ENCODE measurements around the gene GMNN. TPM values are rescaled to one million over a fixed set of nuclear protein-coding genes. Genes with fewer than 3 reads are reported as not detected.

GMNN gene
- polyA plus RNA-seq, 5 donors = 31.3 to 50.7 (median 41.3) TPM

- DNase-seq = no peak
Measured at GRCh38 chr6:24798740-24799540, 24.2 kb downstream of the GMNN start, which contains the start of gene ARMH2. TSS of gene ARMH2 (minus strand) at chr6:24798917. CDS start at chr6:24798857, 60 bp downstream.

DNA sequence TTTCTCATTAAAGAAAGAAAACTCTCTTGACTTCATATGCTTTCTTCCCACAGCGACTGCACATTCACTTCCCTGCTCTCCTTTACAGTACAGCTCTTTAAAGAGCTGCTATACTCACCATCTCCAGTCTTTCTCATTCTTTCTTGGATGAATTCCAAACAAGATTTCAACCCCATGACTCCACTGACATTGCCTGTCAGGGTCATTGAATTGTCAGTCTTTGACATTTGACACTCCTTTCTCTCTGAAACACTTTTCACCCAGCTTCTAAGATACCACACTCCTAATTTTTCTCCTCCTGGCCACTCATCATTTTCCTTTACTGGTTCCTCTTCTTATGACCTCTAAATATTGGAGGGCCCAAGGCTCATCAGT, 24.8 kb downstream of the GMNN start:
- no peak for DNase-seq

- no peak for DNase-seq
Measured at GRCh38 chr6:24802271-24803059, 27.7 kb downstream of the GMNN start.

- no peak for DNase-seq
Measured at GRCh38 chr6:24807584-24807983, 32.8 kb downstream of the GMNN start.

GRCh38 chr6:24809728-24810127, 35.0 kb downstream of the GMNN start:
- no peak for DNase-seq

DNA sequence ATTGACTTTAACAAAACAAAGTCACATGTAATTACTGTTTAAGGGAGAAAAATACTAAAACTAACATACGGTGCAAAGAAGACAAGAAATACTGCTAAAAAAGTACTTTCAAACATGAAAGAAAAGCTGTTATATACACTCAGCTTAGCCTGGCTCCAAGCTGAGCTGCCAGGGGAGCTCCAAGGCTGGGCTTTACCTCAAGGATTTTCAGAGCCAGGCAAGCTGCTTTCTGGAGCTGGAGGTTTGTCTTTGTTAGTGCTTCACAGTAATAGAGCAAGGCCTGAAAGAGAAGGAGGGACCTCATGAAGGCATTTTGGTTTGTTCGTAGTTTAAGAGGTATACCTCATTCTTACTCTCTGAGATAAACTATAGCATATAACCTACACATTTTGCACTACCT, 43.6 kb downstream of the GMNN start:
- no peak for DNase-seq

DNA sequence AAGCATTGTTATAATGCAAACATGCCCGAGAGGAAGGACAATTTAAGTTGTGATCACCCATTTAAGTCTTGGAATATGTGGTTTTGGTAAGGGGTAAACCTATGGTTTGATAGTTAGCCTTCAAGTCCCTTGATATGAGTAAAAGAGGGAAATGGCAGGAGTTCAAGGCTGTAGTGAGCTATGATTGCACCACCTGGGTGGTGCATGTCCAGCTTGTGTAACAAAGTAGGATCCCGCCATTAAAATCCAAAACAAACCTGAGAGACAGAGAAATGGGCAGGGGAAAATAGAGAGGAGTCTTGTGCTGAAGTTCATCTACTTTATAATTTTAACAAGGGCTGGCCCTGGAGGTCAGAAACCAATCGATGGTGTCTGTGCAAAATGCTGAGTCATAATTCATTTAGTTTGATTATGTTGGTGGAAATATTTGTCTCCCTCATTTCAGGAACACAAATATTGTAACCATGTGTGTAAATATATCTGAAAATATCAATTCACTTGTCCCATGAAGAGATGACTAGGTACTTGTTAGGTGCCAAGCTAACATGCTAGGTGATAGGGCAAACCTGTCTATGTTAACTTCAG, 47.2 kb downstream of the GMNN start:
- no peak for DNase-seq

- no peak for DNase-seq
Measured at GRCh38 chr6:24822696-24823095, 48.0 kb downstream of the GMNN start.

DNA sequence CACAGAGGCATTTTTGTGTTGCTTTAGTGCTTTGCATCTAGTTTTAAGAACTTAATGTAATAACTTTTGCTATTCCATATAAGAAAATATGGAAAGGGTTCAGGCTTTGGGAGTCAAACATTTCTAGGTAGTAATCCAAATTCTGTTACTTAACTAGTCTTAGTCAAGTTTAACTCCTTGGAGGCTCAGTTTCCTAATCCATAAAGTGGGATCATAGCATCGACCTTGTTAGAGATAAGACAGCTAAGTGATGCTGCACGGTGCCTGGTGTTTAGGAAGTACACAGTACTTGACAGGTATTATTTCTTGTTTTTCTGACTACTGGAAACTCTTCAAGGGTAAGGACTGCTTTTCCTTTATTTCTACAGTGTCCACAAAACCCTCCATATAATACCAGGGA, 48.4 kb downstream of the GMNN start:
- no peak for DNase-seq

- DNase-seq = no peak
Measured at GRCh38 chr6:24824142-24824938, 49.6 kb downstream of the GMNN start.

DNA sequence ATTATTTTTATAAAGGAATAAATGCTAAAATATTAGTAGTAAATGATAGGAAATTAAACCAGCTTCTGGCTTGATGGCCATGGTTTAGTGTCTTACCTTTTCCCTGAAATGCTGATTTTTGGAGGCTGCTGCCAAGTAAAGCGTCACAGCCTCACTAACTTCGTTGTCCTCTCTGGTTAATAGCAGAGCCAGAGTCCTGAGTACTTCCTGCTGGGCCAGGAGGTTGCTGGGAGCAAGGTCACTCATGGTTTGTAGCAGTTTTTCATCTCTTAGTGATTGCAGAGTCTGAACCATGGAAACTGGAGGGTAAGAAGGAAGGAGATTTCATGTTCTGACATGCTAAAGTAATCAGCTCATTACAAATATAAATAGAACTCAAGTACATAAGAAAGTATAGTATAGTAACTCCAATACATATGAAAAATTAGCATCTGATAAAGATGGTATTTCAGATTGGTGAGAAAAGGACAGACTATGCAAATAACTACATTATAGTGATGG, 50.4 kb downstream of the GMNN start:
- no peak for DNase-seq

- no peak for DNase-seq
Measured at GRCh38 chr6:24827162-24827561, 52.4 kb downstream of the GMNN start.

- DNase-seq = no peak
Measured at GRCh38 chr6:24827970-24828369, 53.2 kb downstream of the GMNN start.

GRCh38 chr6:24829657-24830056, 54.9 kb downstream of the GMNN start:
- no peak for DNase-seq

DNA sequence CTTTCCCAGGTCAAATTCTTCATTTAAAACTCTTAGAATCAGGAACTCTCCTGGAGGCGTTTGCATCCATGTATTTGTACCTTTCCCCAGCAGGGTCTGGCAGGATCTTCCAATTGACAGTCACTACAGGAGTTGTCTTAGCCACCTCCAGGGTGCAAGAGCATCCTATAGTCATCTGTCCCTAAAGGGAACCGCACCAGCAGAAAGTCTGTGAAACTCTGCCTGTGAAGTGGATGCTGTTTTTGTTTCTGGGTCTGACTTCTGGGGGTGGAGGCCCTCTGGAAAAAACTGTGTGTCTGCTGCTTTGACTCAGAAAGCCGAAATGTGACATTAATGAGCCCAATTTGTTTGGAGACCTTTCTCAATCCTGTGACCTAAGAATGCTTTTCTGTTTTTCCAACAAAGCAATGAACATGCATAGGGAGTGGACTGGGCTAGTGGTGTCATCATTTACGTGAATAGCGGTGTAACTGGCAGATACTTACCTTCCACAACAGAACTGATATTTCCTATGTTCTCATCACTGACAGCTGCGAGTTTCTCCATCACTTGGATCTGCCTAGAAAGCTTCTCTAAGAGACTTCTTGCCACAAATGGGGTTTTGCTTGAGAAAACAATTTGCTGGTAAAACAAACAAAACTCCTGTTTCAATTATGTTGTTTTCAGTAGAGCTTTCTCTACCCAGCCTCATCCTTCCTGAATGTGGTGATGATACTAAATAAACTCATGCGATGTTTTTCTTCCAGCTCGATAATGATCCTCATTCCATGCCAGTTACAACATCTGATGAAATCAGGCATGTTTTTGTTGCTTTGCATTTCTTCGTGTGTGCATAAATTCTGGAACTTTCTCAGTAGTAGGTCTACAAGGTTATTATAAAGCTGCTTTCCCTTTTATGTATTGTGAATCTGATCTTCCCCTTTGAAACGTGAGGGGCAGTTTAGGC, 57.3 kb downstream of the GMNN start:
- DNase-seq = no peak

GRCh38 chr6:24832794-24833193, 58.1 kb downstream of the GMNN start:
- no peak for DNase-seq

DNA sequence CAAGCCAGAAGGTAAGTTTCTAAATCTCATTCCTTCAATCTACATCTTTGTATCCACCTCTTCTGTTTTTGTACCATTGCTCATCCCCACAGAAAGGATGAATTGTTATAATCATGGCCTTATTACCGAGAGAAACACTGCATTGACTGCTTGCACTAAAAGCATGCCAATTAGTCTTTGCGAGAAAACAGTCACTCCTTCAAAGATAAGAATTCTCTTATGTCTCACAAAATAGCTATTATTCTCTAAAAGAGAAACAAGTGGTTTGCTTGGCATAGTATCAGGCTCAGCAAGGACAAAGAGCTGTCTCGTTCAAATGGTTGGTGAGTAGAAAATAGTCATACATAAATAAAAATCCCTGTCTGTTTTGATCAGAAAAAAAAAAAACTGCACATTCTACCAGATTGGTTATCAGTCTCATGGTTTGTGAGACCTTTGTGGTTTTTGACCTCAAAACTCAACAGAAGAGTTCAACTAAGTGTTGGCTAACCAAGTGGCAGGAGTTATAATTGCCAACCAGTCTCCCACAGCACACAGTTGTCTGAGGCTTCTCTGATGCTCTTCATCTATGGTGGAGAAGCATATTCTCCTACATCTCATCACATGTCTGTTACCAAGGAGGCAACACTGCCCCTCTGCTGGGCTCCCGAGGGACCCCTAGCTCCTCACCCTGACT, 59.1 kb downstream of the GMNN start:
- DNase-seq = no peak
